GM18861 (cell line): ENCODE results near the gene ADAM17.

ENCODE experiments used
- ATAC-seq: cut with Tn5 transposase; IDR thresholded peaks from one replicate; pipeline ENCODE4 v1.9.1; 2021; ENCODE audit not compliant: unreplicated experiment

The ADAM17 gene

DNA sequence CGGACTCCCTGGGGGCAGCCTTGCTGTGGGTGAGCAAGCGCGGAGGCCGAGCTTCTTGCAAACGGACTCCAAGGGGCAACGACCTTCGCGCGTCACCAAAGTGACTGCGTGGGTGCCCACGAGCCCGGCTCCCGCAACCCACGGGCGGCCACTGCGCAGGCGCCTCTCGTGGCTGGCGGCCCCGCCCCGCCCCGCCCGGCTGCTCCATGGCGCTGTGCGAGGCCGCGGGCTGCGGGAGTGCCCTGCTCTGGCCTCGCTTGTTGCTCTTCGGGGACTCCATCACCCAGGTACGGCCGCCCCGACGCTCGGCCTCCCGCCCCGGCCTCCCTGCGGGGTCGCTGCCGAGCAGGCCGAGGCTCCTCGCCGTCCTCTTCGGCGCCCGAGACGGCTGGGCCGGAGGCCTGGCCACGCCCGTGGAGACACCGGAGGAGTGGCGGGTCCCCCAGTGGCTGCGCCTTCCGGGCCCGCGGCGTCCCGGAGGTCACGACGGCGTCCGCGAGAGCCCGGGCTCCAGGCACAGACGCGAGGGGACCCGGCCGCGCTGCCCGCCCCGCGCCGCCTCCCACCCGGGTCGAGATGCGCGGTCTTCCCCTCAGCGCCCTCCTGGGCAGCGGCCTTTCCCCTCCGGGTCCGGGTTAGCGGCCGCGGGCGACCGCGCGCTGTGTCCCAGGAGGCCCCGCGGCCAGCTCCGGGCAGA, 81.1 kb downstream of the ADAM17 start, which contains the start of gene IAH1:
Gene IAH1, plus strand, starts transcription at position 191 of the 697 bp plus-strand sequence. Its CDS starts 16 bp downstream, at position 207.
- ATAC-seq = peak; percentile 62

DNA sequence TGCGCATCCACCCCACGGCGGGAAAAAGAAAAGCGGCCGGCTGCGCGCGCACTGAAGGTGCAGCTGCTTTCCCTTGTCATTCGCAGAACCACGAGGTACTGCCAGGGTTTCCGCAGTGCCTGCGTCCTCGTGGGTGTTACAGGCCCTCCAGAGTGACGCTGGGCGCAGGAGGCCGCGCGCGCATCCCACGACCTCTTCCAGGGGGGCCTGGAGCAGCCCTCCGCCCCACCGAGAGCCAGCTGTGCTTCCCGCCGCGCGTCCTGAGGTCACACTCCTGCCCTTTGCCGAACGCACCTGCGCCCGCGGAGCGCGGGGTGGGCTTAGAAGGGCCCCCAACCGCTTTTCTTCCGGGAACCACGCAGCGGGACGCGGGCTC, 81.7 kb downstream of the ADAM17 start:
- ATAC-seq = no peak

DNA sequence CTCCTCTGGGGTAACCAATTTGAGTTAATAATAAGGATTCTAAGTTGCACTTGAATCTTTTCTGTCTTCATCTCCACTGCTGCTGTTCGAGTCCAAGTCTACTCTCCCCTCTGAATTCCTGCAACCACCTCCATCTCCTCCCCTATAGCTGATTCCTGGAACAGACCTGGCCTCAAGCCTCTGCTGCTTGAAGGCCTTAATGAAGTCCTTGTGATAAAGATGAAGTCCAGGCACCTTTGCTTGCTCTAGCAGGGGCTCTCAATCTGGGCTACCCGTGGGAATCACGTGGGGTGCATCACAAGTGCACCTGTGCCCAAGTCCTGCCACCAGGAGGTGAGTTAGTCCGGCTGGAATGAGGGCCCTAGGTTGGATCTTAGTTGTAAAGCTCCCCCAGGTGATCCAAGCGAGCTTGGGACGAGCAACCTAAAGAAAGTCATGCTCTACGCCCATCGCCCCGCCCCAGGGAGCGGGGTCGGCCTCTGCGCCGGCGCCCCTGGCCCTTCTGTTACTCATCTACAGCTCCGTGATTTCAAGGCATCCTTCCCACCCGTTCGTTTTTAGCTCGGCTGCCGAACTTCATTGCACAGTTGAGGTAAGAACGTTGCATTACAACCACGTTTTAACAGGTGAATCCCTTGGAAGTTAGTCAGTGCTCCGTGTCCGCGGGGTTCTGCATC, 82.2 kb downstream of the ADAM17 start:
- ATAC-seq = no peak

GRCh38 chr2:9472511-9472910, 83.1 kb downstream of the ADAM17 start:
- no peak for ATAC-seq

DNA sequence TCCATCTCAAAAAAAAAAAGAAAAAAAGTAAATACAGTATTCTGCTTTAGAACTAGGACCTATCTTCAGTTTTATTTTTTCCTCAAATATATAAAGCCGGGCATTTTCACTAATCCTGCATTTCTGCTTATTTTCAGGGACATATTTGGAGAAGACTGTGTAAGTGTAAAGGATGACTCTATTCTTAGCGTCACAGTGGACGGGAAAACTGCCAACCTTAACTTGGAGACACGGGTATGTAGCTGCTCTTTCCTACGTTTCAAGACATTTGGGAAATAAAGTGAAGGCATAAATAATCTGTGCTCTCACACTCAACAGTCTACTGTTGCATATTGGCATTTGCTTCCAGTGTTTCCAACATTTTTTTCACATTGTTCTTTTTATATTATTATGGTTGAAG, 84.4 kb downstream of the ADAM17 start:
- no peak for ATAC-seq

GRCh38 chr2:9467687-9468086, 87.9 kb downstream of the ADAM17 start:
- no peak for ATAC-seq

DNA sequence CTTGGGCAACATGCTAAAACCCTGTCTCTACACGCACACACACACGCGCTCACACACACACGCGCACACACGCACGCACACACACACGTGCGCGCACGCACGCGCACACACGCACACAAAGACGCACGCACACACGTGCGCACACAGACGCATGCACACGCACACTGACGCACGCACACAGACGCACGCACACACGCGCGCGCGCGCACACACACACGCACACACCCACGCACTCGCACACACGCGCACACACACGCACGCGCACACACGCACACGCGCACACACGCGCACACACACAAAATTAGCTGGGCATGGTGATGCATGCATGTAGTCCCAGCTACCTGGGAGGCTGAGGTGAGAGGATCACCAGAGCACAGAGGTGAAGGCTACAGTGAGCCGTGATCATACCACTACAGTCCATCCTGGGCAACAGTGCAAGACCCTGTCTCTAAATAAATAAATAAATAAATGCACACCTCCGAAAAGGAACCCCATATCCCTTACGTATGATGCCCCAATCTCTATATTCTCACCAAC, 89.4 kb downstream of the ADAM17 start:
- no peak for ATAC-seq

DNA sequence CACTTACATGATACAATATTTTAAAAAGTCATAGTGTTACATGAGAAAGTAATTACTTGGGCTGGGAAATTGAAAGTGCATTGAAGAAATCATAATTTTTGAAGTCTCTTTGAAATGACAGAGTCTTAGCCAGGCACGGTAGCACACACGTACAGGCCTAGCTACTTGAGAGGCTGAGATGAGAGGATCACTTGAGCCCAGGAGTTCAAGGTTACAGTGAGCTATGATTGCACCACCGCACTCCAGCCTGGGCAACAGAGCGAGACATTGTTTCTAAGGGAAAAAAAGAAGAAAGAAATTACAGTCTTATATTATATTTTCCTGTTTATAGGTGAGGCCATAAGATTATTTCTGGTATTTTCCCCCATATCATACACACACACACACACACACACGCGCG, 90.5 kb downstream of the ADAM17 start:
- no peak for ATAC-seq

GRCh38 chr2:9463698-9464034, 92.0 kb downstream of the ADAM17 start:
- no peak for ATAC-seq

GRCh38 chr2:9462886-9463697, 92.5 kb downstream of the ADAM17 start:
- ATAC-seq = no peak

DNA sequence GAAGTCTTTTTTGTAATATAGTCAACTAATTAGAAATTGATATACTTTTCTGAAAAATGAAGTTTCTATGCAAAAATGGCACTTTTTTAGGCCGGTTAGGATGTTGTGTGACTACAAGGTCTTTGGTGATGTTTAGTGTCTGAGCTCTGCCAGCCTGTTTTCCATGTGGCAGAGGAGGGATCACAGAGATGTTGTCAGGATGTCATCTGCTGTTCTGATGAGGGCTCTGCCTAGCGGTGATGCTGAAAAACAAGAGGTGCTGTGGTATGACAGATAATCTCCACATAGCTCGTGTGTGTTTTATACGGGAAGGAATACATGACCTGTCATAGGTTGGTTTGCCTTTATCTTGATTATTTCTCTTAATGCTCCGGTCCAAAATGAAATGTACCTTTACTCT, 93.3 kb downstream of the ADAM17 start:
- no peak for ATAC-seq

DNA sequence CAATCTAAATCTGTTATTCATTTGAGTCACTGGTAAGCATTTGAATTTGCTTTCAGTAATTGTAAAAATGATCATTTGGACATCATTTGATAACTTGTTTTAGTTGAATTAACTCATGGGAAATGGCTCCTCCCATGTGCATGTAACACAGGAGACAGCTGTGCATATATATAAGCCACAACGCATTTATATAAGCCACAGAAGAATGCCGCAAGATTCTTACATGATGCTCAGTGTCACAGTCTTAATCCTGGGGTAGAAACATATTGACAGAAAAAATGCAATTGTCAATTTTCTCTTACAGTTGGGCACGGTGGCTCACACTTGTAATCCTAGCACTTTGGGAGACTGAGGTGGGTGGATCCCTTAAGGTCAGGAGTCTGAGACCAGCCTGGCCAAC, 94.6 kb downstream of the ADAM17 start:
- no peak for ATAC-seq

GRCh38 chr2:9460441-9461017, 95.1 kb downstream of the ADAM17 start:
- ATAC-seq = no peak

- no peak for ATAC-seq
These were observed 104.4 kb downstream of the ADAM17 start for GRCh38 chr2:9451231-9451630.

GRCh38 chr2:9445089-9445488, 110.5 kb downstream of the ADAM17 start:
- ATAC-seq = no peak

GRCh38 chr2:9443526-9443925, 112.1 kb downstream of the ADAM17 start:
- no peak for ATAC-seq

DNA sequence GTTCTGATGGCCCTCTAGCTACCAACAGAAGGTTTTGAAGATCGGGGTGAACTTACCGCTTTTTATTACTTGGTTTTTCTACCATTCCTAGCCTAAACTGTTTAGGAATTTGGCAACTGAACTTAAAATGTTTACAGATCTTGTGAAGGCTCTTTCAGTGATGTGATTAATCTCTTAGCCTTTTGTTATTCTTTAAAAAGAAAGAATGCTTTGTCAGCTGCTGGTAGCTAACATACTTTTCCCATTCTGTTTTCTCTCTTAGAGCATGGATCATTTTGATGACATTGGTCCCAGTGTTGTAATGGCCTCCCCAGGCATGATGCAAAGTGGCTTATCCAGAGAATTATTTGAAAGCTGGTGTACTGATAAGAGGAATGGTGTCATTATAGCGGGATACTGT, 114.1 kb downstream of the ADAM17 start:
- ATAC-seq = no peak

- ATAC-seq = no peak
These were observed 115.4 kb downstream of the ADAM17 start for GRCh38 chr2:9440058-9440727.

- no peak for ATAC-seq
These were observed 116.1 kb downstream of the ADAM17 start for GRCh38 chr2:9439536-9439935.
